ENCODE measurements around the gene BACH2.
"Not testable (repeated sequence)": the region's sequence is repeated elsewhere in the genome, so short reads cannot be mapped to it uniquely, and the experiment has no call there.

Gene BACH2

DNA sequence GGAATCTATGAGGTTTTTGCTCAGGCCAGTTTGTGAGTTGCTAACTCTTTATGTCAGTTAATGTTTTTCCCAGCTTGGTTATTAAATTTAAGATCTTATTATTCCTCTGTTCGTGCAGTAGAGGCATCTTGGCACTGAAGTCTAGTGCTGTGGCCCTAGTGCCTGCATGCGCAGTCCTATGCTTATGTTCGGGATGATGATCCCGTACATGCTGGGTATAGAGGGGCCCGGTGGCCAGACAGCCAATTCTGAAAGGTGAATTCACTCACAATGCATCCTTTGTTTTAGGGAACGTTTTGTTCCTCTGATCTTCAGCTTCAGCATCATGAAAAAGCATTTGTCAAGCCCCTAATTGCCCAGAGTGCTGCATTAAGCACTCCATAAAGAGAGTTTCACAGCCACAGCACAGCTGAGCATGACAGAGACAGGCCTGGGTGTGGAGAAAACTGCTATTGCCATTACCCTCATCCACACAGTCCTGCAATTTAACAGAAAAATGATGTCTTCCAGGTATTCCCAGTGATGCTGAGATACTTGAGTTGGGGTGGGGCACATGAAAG lies 39.8 kb upstream of the BACH2 start:
- Histone ChIP-seq H3K36me3 (ENCODE audit: low read length) (no peaks in the 10 kb centered on the region), H3K4me3 (ENCODE audit: insufficient read depth, low read length, poor library complexity, severe bottlenecking) (no peak overlapping the region), H3K9ac (ENCODE audit: low read length) (no peak overlapping the region), H3K9me3 (ENCODE audit: insufficient read depth, low read length) (no peaks in the 10 kb centered on the region), H3K79me2 (ENCODE audit: insufficient read depth, low read length) (no peaks in the 10 kb centered on the region), H4K20me1 (ENCODE audit: low read depth, low read length) (no peaks in the 10 kb centered on the region), H3K27ac (ENCODE audit: low read depth, low read length) (no peak overlapping the region), H3F3A (ENCODE audit: insufficient read depth) (no peaks in the 10 kb centered on the region), H3K4me2 (ENCODE audit: low read depth, low read length, poor library complexity, severe bottlenecking) (no peak overlapping the region), H3K27me3 (ENCODE audit: low read length) (no peaks in the 10 kb centered on the region), H3K9me2 (replicated peaks; ENCODE audit: insufficient read depth, low read length) (no peaks in the 10 kb centered on the region), H2AFZ (ENCODE audit: low read depth, low read length, severe bottlenecking) (no peak overlapping the region)
- no peak for TF ChIP-seq EZH2phosphoT487 (conservative IDR thresholded peaks at IDR 0.05; ENCODE audit: low read length)
- no peak for TF ChIP-seq CTCF (IDR thresholded peaks at IDR 0.05; ENCODE audit: insufficient read depth, low read length, poor library complexity, severe bottlenecking)

GRCh38 chr6:90333928-90334327 lies 37.3 kb upstream of the BACH2 start:
- no peaks in the 10 kb centered on the region for H3K36me3 ChIP-seq (ENCODE audit: low read length)
- H4K20me1 ChIP-seq (ENCODE audit: low read depth, low read length): no peaks in the 10 kb centered on the region
- no peak overlapping the region for H3K4me3 ChIP-seq (ENCODE audit: insufficient read depth, low read length, poor library complexity, severe bottlenecking)
- no peaks in the 10 kb centered on the region for H3K27me3 ChIP-seq (ENCODE audit: low read length)
- H3K79me2 ChIP-seq (ENCODE audit: insufficient read depth, low read length): no peaks in the 10 kb centered on the region
- no peaks in the 10 kb centered on the region for H3F3A ChIP-seq (ENCODE audit: insufficient read depth)
- no peak overlapping the region for H3K27ac ChIP-seq (ENCODE audit: low read depth, low read length)
- TF ChIP-seq CTCF (IDR thresholded peaks at IDR 0.05; ENCODE audit: insufficient read depth, low read length, poor library complexity, severe bottlenecking) (no peak), EZH2phosphoT487 (conservative IDR thresholded peaks at IDR 0.05; ENCODE audit: low read length) (no peak)
- no peak overlapping the region for H3K4me2 ChIP-seq (ENCODE audit: low read depth, low read length, poor library complexity, severe bottlenecking)
- no peaks in the 10 kb centered on the region for H3K9me3 ChIP-seq (ENCODE audit: insufficient read depth, low read length)
- H3K9ac ChIP-seq (ENCODE audit: low read length): no peak overlapping the region
- no peak overlapping the region for H2AFZ ChIP-seq (ENCODE audit: low read depth, low read length, severe bottlenecking)
- H3K9me2 ChIP-seq (replicated peaks; ENCODE audit: insufficient read depth, low read length): no peaks in the 10 kb centered on the region

DNA sequence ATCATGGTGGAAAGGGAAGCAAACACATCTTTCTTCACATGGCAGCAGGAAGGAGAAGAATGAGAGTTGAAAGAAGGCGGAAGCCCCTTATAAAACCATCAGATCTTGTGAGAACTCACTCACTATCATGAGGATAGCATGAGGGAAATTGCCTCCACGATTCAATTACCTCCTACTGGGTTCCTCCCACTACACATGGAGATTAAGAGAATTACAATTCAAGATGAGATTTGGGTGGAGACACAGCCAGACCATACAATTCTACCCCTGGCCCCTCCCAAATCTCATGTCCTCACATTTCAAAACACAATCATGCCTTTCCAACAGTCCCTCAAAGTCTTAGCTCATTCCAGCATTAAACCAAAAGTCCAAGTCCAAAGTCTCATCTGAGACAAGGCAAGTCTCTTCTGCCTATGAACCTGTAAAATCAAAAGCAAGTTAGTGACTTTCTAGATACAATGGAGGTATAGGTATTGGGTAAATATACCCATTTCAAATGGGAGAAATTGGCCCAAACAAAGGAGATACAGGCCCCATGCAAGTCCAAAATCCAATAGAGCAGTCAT lies 36.4 kb upstream of the BACH2 start:
- not testable (repeated sequence) for H3K4me3 ChIP-seq (ENCODE audit: insufficient read depth, low read length, poor library complexity, severe bottlenecking); H3K27ac ChIP-seq (ENCODE audit: low read depth, low read length); H3K27me3 ChIP-seq (ENCODE audit: low read length); H3K9ac ChIP-seq (ENCODE audit: low read length); H3K79me2 ChIP-seq (ENCODE audit: insufficient read depth, low read length); H3K36me3 ChIP-seq (ENCODE audit: low read length); H3K4me2 ChIP-seq (ENCODE audit: low read depth, low read length, poor library complexity, severe bottlenecking); H3K9me2 ChIP-seq (replicated peaks; ENCODE audit: insufficient read depth, low read length); H2AFZ ChIP-seq (ENCODE audit: low read depth, low read length, severe bottlenecking); H4K20me1 ChIP-seq (ENCODE audit: low read depth, low read length); H3F3A ChIP-seq (ENCODE audit: insufficient read depth); H3K9me3 ChIP-seq (ENCODE audit: insufficient read depth, low read length)

GRCh38 chr6:90329386-90330077 lies 32.9 kb upstream of the BACH2 start:
- no peak overlapping the region for H3K4me3 ChIP-seq (ENCODE audit: insufficient read depth, low read length, poor library complexity, severe bottlenecking)
- H3K27ac ChIP-seq (ENCODE audit: low read depth, low read length): no peak overlapping the region
- no peaks in the 10 kb centered on the region for H3K79me2 ChIP-seq (ENCODE audit: insufficient read depth, low read length)
- H3K9me3 ChIP-seq (ENCODE audit: insufficient read depth, low read length): no peaks in the 10 kb centered on the region
- no peaks in the 10 kb centered on the region for H3K9me2 ChIP-seq (replicated peaks; ENCODE audit: insufficient read depth, low read length)
- TF ChIP-seq EZH2phosphoT487 (conservative IDR thresholded peaks at IDR 0.05; ENCODE audit: low read length) (no peak), CTCF (IDR thresholded peaks at IDR 0.05; ENCODE audit: insufficient read depth, low read length, poor library complexity, severe bottlenecking) (no peak)
- H3K36me3 ChIP-seq (ENCODE audit: low read length): no peaks in the 10 kb centered on the region
- H2AFZ ChIP-seq (ENCODE audit: low read depth, low read length, severe bottlenecking): no peak overlapping the region
- H4K20me1 ChIP-seq (ENCODE audit: low read depth, low read length): no peaks in the 10 kb centered on the region
- H3K27me3 ChIP-seq (ENCODE audit: low read length): no peaks in the 10 kb centered on the region
- H3K4me2 ChIP-seq (ENCODE audit: low read depth, low read length, poor library complexity, severe bottlenecking): no peak overlapping the region
- no peak overlapping the region for H3K9ac ChIP-seq (ENCODE audit: low read length)
- H3F3A ChIP-seq (ENCODE audit: insufficient read depth): no peaks in the 10 kb centered on the region
